Psoas muscle (tissue), 8 donors: ENCODE data around the gene GPR142. TPM values are rescaled to one million over a fixed set of nuclear protein-coding genes. Genes with fewer than 3 reads are reported as not detected.

Source experiments
- ATAC-seq, 4 donors: fragments of 200-7000 bp; cut with Tn5 transposase; one replicate each; pipeline ENCODE4 v1.9.1; 2020; ENCODE audit warnings: moderate library complexity in 3 of 4, mild to moderate bottlenecking in 2 of 4
- DNase-seq, 2 donors: peaks; one replicate each; pipeline ENCODE4 v3.0.0-alpha.2; 2020
- H3K27ac ChIP-seq: fragments of 200-600 bp; one replicate; pipeline ENCODE4 v1.8.0; 2022
- H3K27me3 ChIP-seq, 3 donors: fragments of 200-600 bp in 1 of 3; one replicate each; pipeline versions ENCODE4 v1.6.1 to v1.8.0; 2013 to 2022; ENCODE audit warnings: low read length in 2 of 3, mild to moderate bottlenecking in 2 of 3, moderate library complexity in 1 of 3; ENCODE audit not compliant: insufficient read depth in 3 of 3
- H3K36me3 ChIP-seq, 2 donors: fragments of 200-600 bp in 1 of 2; one replicate each; pipeline versions ENCODE4 v1.6.1 to v1.8.0; 2013 to 2022; ENCODE audit warnings: low read depth in 1 of 2, mild to moderate bottlenecking in 1 of 2, moderate library complexity in 1 of 2; ENCODE audit not compliant: insufficient read depth in 1 of 2
- H3K4me1 ChIP-seq: fragments of 200-600 bp; one replicate; pipeline ENCODE4 v1.8.0; 2022
- H3K4me3 ChIP-seq: fragments of 200-600 bp; one replicate; pipeline ENCODE4 v1.8.0; 2022; ENCODE audit warnings: mild to moderate bottlenecking
- H3K9me3 ChIP-seq: fragments of 200-600 bp; one replicate; pipeline ENCODE4 v1.8.0; 2022
- CTCF ChIP-seq: fragments of 200-600 bp; IDR thresholded peaks from one replicate; pipeline ENCODE4 v1.8.0; 2022; ENCODE audit warnings: antibody characterized with exemption
- WGBS, 3 donors: extraction: QIAGEN DNeasy Blood & Tissue Kit; methylation state at CpG; one replicate each; pipeline versions ENCODE4 v1.1.6 to v1.1.7; 2013; 5-methylcytosine and 5-hydroxymethylcytosine counted together
- intact Hi-C, 2 donors: fragments of 100-400 bp; cut with DNase I; formaldehyde crosslinking; loops; one replicate each; pipeline versions ENCODE4 v1.11.0 to v1.14.2; 2022
- polyA plus RNA-seq, 3 donors: library from polyadenylated mRNA; stranded (reverse); fragments of 200-250 nt; gene quantifications; one replicate each; pipeline ENCODE4 v1.2.3, GENCODE V29; 2013
- total RNA-seq, 4 donors: library from RNA; stranded (reverse); fragmentation: NEBNext Ultra II Directional in 2 of 4; extraction: Animal tissue kit (Norgen Biotek cat#: 25700) in 2 of 4; gene quantifications; one replicate each; pipeline versions ENCODE4 v1.2.1 to v1.2.4, GENCODE V29; 2021 to 2023
- donor health status: healthy with polysubstance abuse.
- donor health status: DM: no; HTN: no; CAD: no; lungs with moderate emphysema.
- donor health status: Bipolar disorder and iron deficiency.
- donor health status: healthy.
- donor health status: DM: yes; HTN: yes; CAD: no.
- donor health status: DM: no; HTN: no; CAD: no.
- donor health status: DM: no; HTN: no; CAD: no.
- donor health status: DM: yes; HTN: yes; CAD: no.

Gene GPR142
- total and polyA plus RNA-seq, 7 donors, result not detected

GRCh38 chr17:74345433-74346241 lies 21.7 kb upstream of the GPR142 start:
- Histone ChIP-seq H3K4me1 (no peaks in the 10 kb centered on the region), H3K9me3 (no peaks in the 10 kb centered on the region), H3K4me3 (no peak overlapping the region), H3K36me3 (no peaks in the 10 kb centered on the region), H3K27me3 (peaks cover 0 to 24% (median 2%) of the 10 kb centered on the region in 3 donors), H3K27ac (no peak overlapping the region)
- ATAC-seq (no peak), DNase-seq (no peak)
- 77 to 79% (median 78%) methylated on average over 13 of the region's 13 CpGs for WGBS, 3 donors
- intact Hi-C loops, result no loop called here
- no peak for TF ChIP-seq CTCF

DNA sequence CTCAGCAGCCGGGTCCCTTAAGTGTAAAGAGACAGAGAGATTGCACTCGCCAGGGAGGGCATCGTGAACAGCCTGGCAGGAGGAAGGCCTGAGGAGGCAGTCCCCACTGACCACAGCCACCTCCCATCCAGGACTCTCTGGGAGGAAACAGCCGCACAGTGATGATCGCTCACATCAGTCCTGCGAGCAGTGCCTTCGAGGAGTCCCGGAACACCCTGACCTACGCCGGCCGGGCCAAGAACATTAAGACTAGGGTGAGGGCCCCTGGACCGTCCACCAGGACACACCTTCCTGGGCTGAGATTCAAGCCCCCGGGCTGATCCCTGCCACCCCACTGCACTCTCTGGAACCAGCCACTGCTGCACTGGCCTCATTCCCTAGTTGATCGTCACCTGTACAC lies 19.7 kb upstream of the GPR142 start:
- Histone ChIP-seq H3K36me3 (no peaks in the 10 kb centered on the region), H3K27ac (no peak overlapping the region), H3K9me3 (no peaks in the 10 kb centered on the region), H3K27me3 (peaks cover 0 to 36% (median 13%) of the 10 kb centered on the region in 3 donors), H3K4me1 (no peaks in the 10 kb centered on the region), H3K4me3 (no peak overlapping the region)
- intact Hi-C loops, result no loop called here
- TF ChIP-seq CTCF, result no peak
- WGBS, 3 donors, result 69 to 78% (median 75%) methylated on average over 10 to 14 of the region's 14 CpGs
- ATAC-seq (no peak), DNase-seq (no peak)

GRCh38 chr17:74349120-74349519 lies 18.2 kb upstream of the GPR142 start:
- TF ChIP-seq CTCF, result no peak
- intact Hi-C loops, result no loop called here
- no peak for ATAC-seq
- peaks cover 0 to 50% (median 16%) of the 10 kb centered on the region in 3 donors for H3K27me3 ChIP-seq
- H3K4me1 ChIP-seq, result no peaks in the 10 kb centered on the region
- DNase-seq, result no peak
- H3K36me3 ChIP-seq, result no peaks in the 10 kb centered on the region
- no peak overlapping the region for H3K4me3 ChIP-seq
- 75 to 81% (median 79%) methylated on average over 19 of the region's 19 CpGs for WGBS, 3 donors
- H3K27ac ChIP-seq, result no peak overlapping the region
- H3K9me3 ChIP-seq, result no peaks in the 10 kb centered on the region

- no peak for ATAC-seq
- no peak for TF ChIP-seq CTCF
- H3K36me3 ChIP-seq, result no peaks in the 10 kb centered on the region
- WGBS, 3 donors, result 70 to 77% (median 75%) methylated on average over 20 of the region's 20 CpGs
- peaks cover 0 to 58% (median 22%) of the 10 kb centered on the region in 3 donors for H3K27me3 ChIP-seq
- no peak overlapping the region for H3K4me3 ChIP-seq
- no peak overlapping the region for H3K27ac ChIP-seq
- no peaks in the 10 kb centered on the region for H3K9me3 ChIP-seq
- no peaks in the 10 kb centered on the region for H3K4me1 ChIP-seq
- intact Hi-C loops, result loop anchor here in 1 of 2 donors (5.0 kb wide), 1 partner anchor 48 kb away; no protein-coding TSS in a partner anchor
- no peak for DNase-seq
These were observed 16.8 kb upstream of the GPR142 start for GRCh38 chr17:74350486-74350885.
